Spleen (tissue), 11 donors: ENCODE measurements around the gene STON1. TPM values are rescaled to one million over a fixed set of nuclear protein-coding genes. Genes with fewer than 3 reads are reported as not detected.

Experiments used
- DNase-seq: peaks from one replicate; pipeline ENCODE4 v3.0.0-alpha.2; 2020
- H3K27ac ChIP-seq, 8 donors: fragments of 200-600 bp; sonication (generic) in 7 of 8; 1 replicate in 4 of 8; 2 replicates in 4 of 8; pipeline versions ENCODE4 v1.5.0 to v1.8.0; 2016 to 2021; ENCODE audit warnings: inconsistent platforms in 4 of 8, mild to moderate bottlenecking in 4 of 8, moderate library complexity in 1 of 8
- H3K27me3 ChIP-seq, 7 donors: fragments of 200-600 bp; sonication (generic) in 6 of 7; replicated peaks in 1 of 7; 1 replicate in 4 of 7; 2 replicates in 3 of 7; pipeline versions ENCODE4 v1.5.0 to v1.8.0; 2016 to 2021; ENCODE audit warnings: inconsistent platforms in 3 of 7, mild to moderate bottlenecking in 1 of 7
- H3K36me3 ChIP-seq, 6 donors: fragments of 200-600 bp; sonication (generic) in 5 of 6; 1 replicate in 4 of 6; 2 replicates in 2 of 6; pipeline versions ENCODE4 v1.5.0 to v1.8.0; 2016 to 2021; ENCODE audit warnings: inconsistent platforms in 2 of 6
- H3K4me1 ChIP-seq, 6 donors: fragments of 200-600 bp; sonication (generic) in 5 of 6; 1 replicate in 3 of 6; 2 replicates in 3 of 6; pipeline versions ENCODE4 v1.5.0 to v1.8.0; 2016 to 2021; ENCODE audit warnings: inconsistent platforms in 3 of 6
- H3K4me3 ChIP-seq, 8 donors: fragments of 200-600 bp; sonication (generic) in 7 of 8; 1 replicate in 4 of 8; 2 replicates in 4 of 8; pipeline versions ENCODE4 v1.5.0 to v1.8.0; 2016 to 2021; ENCODE audit warnings: inconsistent platforms in 4 of 8, mild to moderate bottlenecking in 4 of 8, moderate library complexity in 2 of 8
- H3K9me3 ChIP-seq, 8 donors: fragments of 200-600 bp; sonication (generic) in 7 of 8; 1 replicate in 4 of 8; 2 replicates in 4 of 8; pipeline versions ENCODE4 v1.5.0 to v1.8.0; 2016 to 2021; ENCODE audit warnings: inconsistent platforms in 4 of 8
- POLR2A ChIP-seq, 3 donors: fragments of 450-650 bp; IDR thresholded peaks; one replicate each; pipeline ENCODE4 v1.5.1; 2017; ENCODE audit warnings: antibody characterized with exemption in 3 of 3, mild to moderate bottlenecking in 1 of 3
- POLR2AphosphoS5 ChIP-seq, 3 donors: sonication (generic); formaldehyde crosslinking; IDR thresholded peaks; one replicate each; pipeline ENCODE4 v1.5.1; 2017; ENCODE audit warnings: antibody characterized with exemption in 3 of 3
- WGBS, 5 donors: extraction: QIAGEN DNeasy Blood & Tissue Kit in 3 of 5; methylation state at CpG; one replicate each; pipeline versions ENCODE4 v1.1.5 to v1.1.7; 2013 to 2018; 5-methylcytosine and 5-hydroxymethylcytosine counted together
- intact Hi-C: fragments of 100-400 bp; cut with DNase I; formaldehyde crosslinking; loops from one replicate; pipeline ENCODE4 v1.15.0; 2023; ENCODE audit warnings: low total_unique reads
- polyA plus RNA-seq, 3 donors: library from polyadenylated mRNA; stranded (reverse); fragments of 200-250 nt; gene quantifications; one replicate each; pipeline ENCODE4 v1.2.1, GENCODE V29; 2013
- total RNA-seq, 7 donors: library from RNA; depleted of rRNA in 3 of 7; stranded (reverse); fragments of >200 nt in 3 of 7; fragmentation: NEBNext Ultra II Directional in 4 of 7; extraction: Animal tissue kit (Norgen Biotek cat#: 25700) in 4 of 7; gene quantifications; one replicate each; pipeline versions ENCODE4 v1.1.0 to v1.2.1, GENCODE V29; 2016 to 2021
- TF ChIP-seq, protein P1 (sequence below), 11 experiments: fragments of 200-600 bp in 7 of 11; fragments of 450-650 bp in 4 of 11; sonication (generic) in 4 of 11; IDR thresholded peaks in 8 of 11; conservative IDR thresholded peaks in 3 of 11; 1 replicate in 7 of 11; 2 replicates in 4 of 11; pipeline versions ENCODE4 v1.4.0 to v1.8.0; 2016 to 2021; ENCODE audit warnings: antibody characterized with exemption in 11 of 11, inconsistent platforms in 4 of 11, mild to moderate bottlenecking in 1 of 11
- donor health status: healthy with polysubstance abuse.
- donor health status: DM: no; HTN: no; CAD: no; lungs with moderate emphysema.
- donor health status: DM: no; HTN: no; CAD: no.
- donor health status: Bipolar disorder and iron deficiency.
- donor health status: healthy.
- donor health status: DM: no; HTN: no; CAD: no.
- donor health status: DM: yes; HTN: yes; CAD: no.

STON1 gene
- total and polyA plus RNA-seq, 10 donors = 2.1 to 31.0 (median 20.4) TPM

DNA sequence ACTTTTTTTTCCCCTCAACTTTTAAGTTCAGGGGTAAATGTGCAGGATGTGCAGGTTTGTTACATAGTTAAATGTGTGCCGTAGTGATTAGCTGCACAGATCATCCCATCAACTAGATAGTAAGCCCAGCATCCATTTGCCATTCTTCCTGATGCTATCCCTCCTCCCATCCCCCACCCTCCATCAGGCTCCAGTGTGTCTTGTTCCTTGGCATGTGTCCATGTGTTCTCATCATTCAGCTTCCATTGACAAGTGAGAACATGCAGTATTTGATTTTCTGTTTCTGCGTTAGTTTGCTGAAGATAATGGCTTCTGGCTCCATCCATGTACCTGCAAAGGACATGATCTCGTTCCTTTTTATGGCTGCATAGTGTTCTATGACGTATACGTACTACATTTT is 47.2 kb upstream of the STON1 start:
- intact Hi-C loops = no loop called here
- Histone ChIP-seq H3K9me3 (no peaks in the 10 kb centered on the region), H3K27me3 (no peaks in the 10 kb centered on the region), H3K27ac (no peak overlapping the region), H3K36me3 (peaks cover 7 to 99% (median 69%) of the 10 kb centered on the region in 6 donors), H3K4me1 (peaks cover 0 to 4% (median 0%) of the 10 kb centered on the region in 6 donors), H3K4me3 (no peak overlapping the region)
- no peak for DNase-seq
- TF ChIP-seq POLR2AphosphoS5 (IDR thresholded peaks at IDR 0.05) = no peak
- no peak for TF ChIP-seq POLR2A (IDR thresholded peaks at IDR 0.05)
- TF ChIP-seq, protein P1, sequence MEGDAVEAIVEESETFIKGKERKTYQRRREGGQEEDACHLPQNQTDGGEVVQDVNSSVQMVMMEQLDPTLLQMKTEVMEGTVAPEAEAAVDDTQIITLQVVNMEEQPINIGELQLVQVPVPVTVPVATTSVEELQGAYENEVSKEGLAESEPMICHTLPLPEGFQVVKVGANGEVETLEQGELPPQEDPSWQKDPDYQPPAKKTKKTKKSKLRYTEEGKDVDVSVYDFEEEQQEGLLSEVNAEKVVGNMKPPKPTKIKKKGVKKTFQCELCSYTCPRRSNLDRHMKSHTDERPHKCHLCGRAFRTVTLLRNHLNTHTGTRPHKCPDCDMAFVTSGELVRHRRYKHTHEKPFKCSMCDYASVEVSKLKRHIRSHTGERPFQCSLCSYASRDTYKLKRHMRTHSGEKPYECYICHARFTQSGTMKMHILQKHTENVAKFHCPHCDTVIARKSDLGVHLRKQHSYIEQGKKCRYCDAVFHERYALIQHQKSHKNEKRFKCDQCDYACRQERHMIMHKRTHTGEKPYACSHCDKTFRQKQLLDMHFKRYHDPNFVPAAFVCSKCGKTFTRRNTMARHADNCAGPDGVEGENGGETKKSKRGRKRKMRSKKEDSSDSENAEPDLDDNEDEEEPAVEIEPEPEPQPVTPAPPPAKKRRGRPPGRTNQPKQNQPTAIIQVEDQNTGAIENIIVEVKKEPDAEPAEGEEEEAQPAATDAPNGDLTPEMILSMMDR (IDR thresholded peaks at IDR 0.05 in 8 of 11, conservative IDR thresholded peaks at IDR 0.05 in 3 of 11) = no peak
- 75 to 78% (median 76%) methylated on average over 5 of the region's 5 CpGs for WGBS, 5 donors

DNA sequence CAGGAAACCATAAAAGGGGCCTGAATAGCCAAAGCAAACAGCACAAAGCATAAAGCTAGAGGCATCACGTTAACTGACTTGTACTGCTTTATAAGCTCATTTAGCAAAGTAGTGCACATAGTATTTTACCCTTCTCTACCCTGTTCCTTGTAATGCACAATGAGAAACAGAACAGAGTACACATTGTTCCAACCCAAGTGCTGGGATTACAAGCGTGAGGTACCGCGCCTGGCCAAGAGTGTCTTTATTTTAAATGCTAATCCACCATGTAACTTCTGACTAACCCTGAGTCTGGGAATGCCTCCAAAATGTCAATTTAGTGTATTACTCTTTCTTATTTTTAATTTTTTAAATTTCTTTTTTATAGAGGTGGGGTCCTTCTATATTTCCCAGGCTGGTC is 46.4 kb upstream of the STON1 start:
- Histone ChIP-seq H3K36me3 (peaks cover 7 to 99% (median 69%) of the 10 kb centered on the region in 6 donors), H3K4me3 (no peak overlapping the region), H3K27ac (no peak overlapping the region), H3K27me3 (no peaks in the 10 kb centered on the region), H3K9me3 (no peaks in the 10 kb centered on the region), H3K4me1 (peaks cover 0 to 4% (median 0%) of the 10 kb centered on the region in 6 donors)
- no peak for DNase-seq
- 92 to 97% (median 95%) methylated on average over 4 of the region's 4 CpGs for WGBS, 5 donors
- intact Hi-C loops = no loop called here
- TF ChIP-seq POLR2AphosphoS5 (IDR thresholded peaks at IDR 0.05) = no peak
- no peak for TF ChIP-seq POLR2A (IDR thresholded peaks at IDR 0.05)
- TF ChIP-seq, protein P1 (IDR thresholded peaks at IDR 0.05 in 8 of 11, conservative IDR thresholded peaks at IDR 0.05 in 3 of 11) = no peak

- Histone ChIP-seq H3K9me3 (no peaks in the 10 kb centered on the region), H3K4me1 (peaks cover 0 to 4% (median 0%) of the 10 kb centered on the region in 6 donors), H3K27ac (no peak overlapping the region), H3K27me3 (no peaks in the 10 kb centered on the region), H3K36me3 (peaks cover 7 to 99% (median 69%) of the 10 kb centered on the region in 6 donors), H3K4me3 (no peak overlapping the region)
- TF ChIP-seq, protein P1 (IDR thresholded peaks at IDR 0.05 in 8 of 11, conservative IDR thresholded peaks at IDR 0.05 in 3 of 11) = no peak
- no peak for TF ChIP-seq POLR2A (IDR thresholded peaks at IDR 0.05)
- no peak for TF ChIP-seq POLR2AphosphoS5 (IDR thresholded peaks at IDR 0.05)
- 77 to 83% (median 82%) methylated on average over 6 of the region's 6 CpGs for WGBS, 5 donors
- no peak for DNase-seq
- intact Hi-C loops = no loop called here
Measured at GRCh38 chr2:48483916-48484315, 46.0 kb upstream of the STON1 start.

GRCh38 chr2:48488545-48488944 is 41.4 kb upstream of the STON1 start:
- H3K4me3 ChIP-seq = no peak overlapping the region
- peaks cover 0 to 1% (median 0%) of the 10 kb centered on the region in 6 donors for H3K4me1 ChIP-seq
- H3K27me3 ChIP-seq = no peaks in the 10 kb centered on the region
- H3K36me3 ChIP-seq = peaks cover 3 to 99% (median 55%) of the 10 kb centered on the region in 6 donors
- WGBS, 5 donors = 94 to 98% (median 98%) methylated on average over 3 of the region's 3 CpGs
- no peak overlapping the region for H3K27ac ChIP-seq
- intact Hi-C loops = no loop called here
- no peak for DNase-seq
- H3K9me3 ChIP-seq = no peaks in the 10 kb centered on the region
- no peak for TF ChIP-seq POLR2AphosphoS5 (IDR thresholded peaks at IDR 0.05)
- TF ChIP-seq, protein P1 (IDR thresholded peaks at IDR 0.05 in 8 of 11, conservative IDR thresholded peaks at IDR 0.05 in 3 of 11) = no peak
- no peak for TF ChIP-seq POLR2A (IDR thresholded peaks at IDR 0.05)
